Panc1 (cell line): ENCODE results near the gene DNAJB13. TPM values are rescaled to one million over a fixed set of nuclear protein-coding genes. Genes with fewer than 3 reads are reported as not detected.

Source experiments
- ATAC-seq: fragments of 200-7000 bp; cut with Tn5 transposase; 2 replicates; pipeline ENCODE4 v1.9.1; 2020; ENCODE audit warnings: mild to moderate bottlenecking, moderate library complexity
- BruUV-seq: library from RNA; stranded (reverse); fragments of 400-500 nt; replicated peaks from 2 replicates; lab custom pipeline; 2021; lab: Mats Ljungman, UMichigan
- CTCF ChIA-PET: fragments of 300-600 bp; sonication (Branson Sonifier 250); formaldehyde crosslinking; loops from one replicate; lab custom pipeline; 2022; ENCODE audit warnings: antibody characterized with exemption; lab: Charles Lee
- POLR2A ChIA-PET: fragments of 300-600 bp; sonication (Branson Sonifier 250); formaldehyde crosslinking; loops from one replicate; lab custom pipeline; 2022; ENCODE audit warnings: antibody characterized with exemption; lab: Charles Lee
- DNase-seq: peaks from one replicate; pipeline ENCODE4 v3.0.0-alpha.2; 2010; ENCODE audit warnings: low read depth, low spot score
- H3K27ac ChIP-seq: 2 replicates; pipeline ENCODE4 v1.5.1; 2011; ENCODE audit warnings: mild to moderate bottlenecking, low read length, inconsistent platforms
- H3K27me3 ChIP-seq: fragments of 200-500 bp; sonication (Bioruptor generic); 2 replicates; pipeline ENCODE4 v1.6.0; 2014; ENCODE audit warnings: low read length, inconsistent platforms; ENCODE audit not compliant: control insufficient read depth, insufficient read depth
- H3K36me3 ChIP-seq: fragments of 200-500 bp; sonication (Bioruptor generic); 2 replicates; pipeline ENCODE4 v1.5.1; 2014; ENCODE audit warnings: inconsistent platforms, mild to moderate bottlenecking, low read length, moderate library complexity; ENCODE audit not compliant: control insufficient read depth, insufficient read depth
- H3K4me1 ChIP-seq: 2 replicates; pipeline ENCODE4 v1.5.1; 2011; ENCODE audit warnings: inconsistent platforms, mild to moderate bottlenecking, low read length, moderate library complexity; ENCODE audit not compliant: control insufficient read depth, insufficient read depth
- H3K4me3 ChIP-seq, 2 experiments: 2 replicates each; pipeline ENCODE4 v1.5.1; 2011 to 2012; ENCODE audit warnings: low read depth in 2 of 2, low read length in 2 of 2, mild to moderate bottlenecking in 2 of 2, inconsistent platforms in 1 of 2, moderate library complexity in 1 of 2
- H3K9me3 ChIP-seq: fragments of 200-500 bp; sonication (Bioruptor generic); 2 replicates; pipeline ENCODE4 v1.5.1; 2014; ENCODE audit warnings: low read depth, mild to moderate bottlenecking, inconsistent platforms, low read length, moderate library complexity; ENCODE audit not compliant: control insufficient read depth, insufficient read depth
- POLR2AphosphoS5 ChIP-seq: IDR thresholded peaks from 2 replicates; pipeline ENCODE4 v1.6.1; 2012; ENCODE audit warnings: mild to moderate bottlenecking, low read depth, low read length, moderate library complexity
- SIN3A ChIP-seq: IDR thresholded peaks from 2 replicates; pipeline ENCODE4 v1.6.1; 2012; ENCODE audit warnings: low read depth, mild to moderate bottlenecking, low read length, moderate library complexity, borderline replicate concordance; ENCODE audit not compliant: insufficient read depth
- TCF7L2 ChIP-seq: IDR thresholded peaks from 2 replicates; pipeline ENCODE4 v1.6.1; 2011; ENCODE audit warnings: mild to moderate bottlenecking, low read depth, low read length, inconsistent platforms
- in situ Hi-C: cut with HindIII; loops from 2 replicates; pipeline ENCODE4 v1.10.0; 2016; ENCODE audit warnings: low sequenced_read_pairs, low pct_unique_long_range_greater_than_20kb
- intact Hi-C: fragments of 100-400 bp; cut with micrococcal nuclease; formaldehyde crosslinking; loops from one replicate; pipeline ENCODE4 v1.10.0; 2022; ENCODE audit not compliant: unreplicated experiment
- total RNA-seq: library from RNA; stranded (reverse); gene quantifications from one replicate; pipeline ENCODE4 v1.2.1, GENCODE V29; 2021; ENCODE audit not compliant: unreplicated experiment
- TF ChIP-seq, protein P1 (sequence below), 2 experiments: IDR thresholded peaks; 2 replicates each; pipeline ENCODE4 v1.6.1; 2011 to 2012; ENCODE audit warnings: low read depth in 2 of 2, control low read depth in 1 of 2, low read length in 1 of 2, mild to moderate bottlenecking in 1 of 2, moderate library complexity in 1 of 2; ENCODE audit not compliant: insufficient read depth in 1 of 2
- TF ChIP-seq, protein P2 (sequence below): fragments of 450-650 bp; IDR thresholded peaks from 2 replicates; pipeline ENCODE4 v1.5.1; 2017; ENCODE audit warnings: mild to moderate bottlenecking

DNAJB13 gene
- total RNA-seq, 1 experiment from 2014 or later, result not detected

DNA sequence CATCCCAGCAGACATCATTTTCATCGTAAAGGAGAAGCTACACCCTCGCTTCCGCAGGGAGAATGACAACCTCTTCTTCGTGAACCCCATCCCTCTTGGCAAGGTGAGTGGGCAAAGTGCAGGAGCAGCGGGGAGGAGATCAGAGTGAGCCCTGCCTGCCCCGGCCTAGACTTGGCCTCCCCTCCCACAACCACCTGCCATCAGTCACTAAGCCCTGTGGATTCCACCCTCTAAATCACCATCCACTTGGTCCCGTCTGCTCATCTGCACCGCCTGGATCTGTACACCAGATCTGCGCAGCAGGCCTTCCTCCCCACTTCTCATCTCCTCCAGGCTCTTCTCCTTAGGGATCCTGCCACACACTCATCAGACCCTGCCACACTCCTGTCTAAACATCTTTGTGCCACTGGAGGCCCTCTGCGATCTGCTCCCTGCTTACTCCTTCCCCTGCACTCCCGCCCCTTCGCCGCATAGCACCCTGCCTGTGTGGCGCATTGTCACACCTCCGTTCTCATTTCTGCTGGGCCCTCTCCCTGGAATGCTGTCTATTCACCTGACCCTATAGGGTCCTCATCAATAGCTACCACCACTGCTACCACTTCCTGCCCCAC, 17.6 kb downstream of the DNAJB13 start:
- H3K27me3 ChIP-seq, result no peaks in the 10 kb centered on the region
- no peak overlapping the region for H3K27ac ChIP-seq
- H3K4me3 ChIP-seq, result no peak overlapping the region
- peaks cover 9% of the 10 kb centered on the region for H3K4me1 ChIP-seq
- intact Hi-C loops, result loop anchor here (10.0 kb wide), 1 partner anchor 126 kb away; no protein-coding TSS in a partner anchor
- no TSS peak for BruUV-seq
- in situ Hi-C loops, result no loop called here
- ATAC-seq (peak; percentile 9; the same call in 1 of the 2 replicates), DNase-seq (no peak)
- TF ChIP-seq, protein P1, sequence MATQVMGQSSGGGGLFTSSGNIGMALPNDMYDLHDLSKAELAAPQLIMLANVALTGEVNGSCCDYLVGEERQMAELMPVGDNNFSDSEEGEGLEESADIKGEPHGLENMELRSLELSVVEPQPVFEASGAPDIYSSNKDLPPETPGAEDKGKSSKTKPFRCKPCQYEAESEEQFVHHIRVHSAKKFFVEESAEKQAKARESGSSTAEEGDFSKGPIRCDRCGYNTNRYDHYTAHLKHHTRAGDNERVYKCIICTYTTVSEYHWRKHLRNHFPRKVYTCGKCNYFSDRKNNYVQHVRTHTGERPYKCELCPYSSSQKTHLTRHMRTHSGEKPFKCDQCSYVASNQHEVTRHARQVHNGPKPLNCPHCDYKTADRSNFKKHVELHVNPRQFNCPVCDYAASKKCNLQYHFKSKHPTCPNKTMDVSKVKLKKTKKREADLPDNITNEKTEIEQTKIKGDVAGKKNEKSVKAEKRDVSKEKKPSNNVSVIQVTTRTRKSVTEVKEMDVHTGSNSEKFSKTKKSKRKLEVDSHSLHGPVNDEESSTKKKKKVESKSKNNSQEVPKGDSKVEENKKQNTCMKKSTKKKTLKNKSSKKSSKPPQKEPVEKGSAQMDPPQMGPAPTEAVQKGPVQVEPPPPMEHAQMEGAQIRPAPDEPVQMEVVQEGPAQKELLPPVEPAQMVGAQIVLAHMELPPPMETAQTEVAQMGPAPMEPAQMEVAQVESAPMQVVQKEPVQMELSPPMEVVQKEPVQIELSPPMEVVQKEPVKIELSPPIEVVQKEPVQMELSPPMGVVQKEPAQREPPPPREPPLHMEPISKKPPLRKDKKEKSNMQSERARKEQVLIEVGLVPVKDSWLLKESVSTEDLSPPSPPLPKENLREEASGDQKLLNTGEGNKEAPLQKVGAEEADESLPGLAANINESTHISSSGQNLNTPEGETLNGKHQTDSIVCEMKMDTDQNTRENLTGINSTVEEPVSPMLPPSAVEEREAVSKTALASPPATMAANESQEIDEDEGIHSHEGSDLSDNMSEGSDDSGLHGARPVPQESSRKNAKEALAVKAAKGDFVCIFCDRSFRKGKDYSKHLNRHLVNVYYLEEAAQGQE (IDR thresholded peaks at IDR 0.05; ENCODE audit: insufficient read depth in 1 of 2, low read depth in 2 of 2, low read length in 1 of 2), result no peak
- no peak for TF ChIP-seq SIN3A
- TF ChIP-seq, protein P2, sequence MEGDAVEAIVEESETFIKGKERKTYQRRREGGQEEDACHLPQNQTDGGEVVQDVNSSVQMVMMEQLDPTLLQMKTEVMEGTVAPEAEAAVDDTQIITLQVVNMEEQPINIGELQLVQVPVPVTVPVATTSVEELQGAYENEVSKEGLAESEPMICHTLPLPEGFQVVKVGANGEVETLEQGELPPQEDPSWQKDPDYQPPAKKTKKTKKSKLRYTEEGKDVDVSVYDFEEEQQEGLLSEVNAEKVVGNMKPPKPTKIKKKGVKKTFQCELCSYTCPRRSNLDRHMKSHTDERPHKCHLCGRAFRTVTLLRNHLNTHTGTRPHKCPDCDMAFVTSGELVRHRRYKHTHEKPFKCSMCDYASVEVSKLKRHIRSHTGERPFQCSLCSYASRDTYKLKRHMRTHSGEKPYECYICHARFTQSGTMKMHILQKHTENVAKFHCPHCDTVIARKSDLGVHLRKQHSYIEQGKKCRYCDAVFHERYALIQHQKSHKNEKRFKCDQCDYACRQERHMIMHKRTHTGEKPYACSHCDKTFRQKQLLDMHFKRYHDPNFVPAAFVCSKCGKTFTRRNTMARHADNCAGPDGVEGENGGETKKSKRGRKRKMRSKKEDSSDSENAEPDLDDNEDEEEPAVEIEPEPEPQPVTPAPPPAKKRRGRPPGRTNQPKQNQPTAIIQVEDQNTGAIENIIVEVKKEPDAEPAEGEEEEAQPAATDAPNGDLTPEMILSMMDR, result no peak
- no peak for TF ChIP-seq POLR2AphosphoS5
- no peak for TF ChIP-seq TCF7L2
- ChIA-PET CTCF (no interaction called here), POLR2A (no interaction called here)
- H3K9me3 ChIP-seq, result no peaks in the 10 kb centered on the region
- H3K36me3 ChIP-seq, result no peaks in the 10 kb centered on the region

DNA sequence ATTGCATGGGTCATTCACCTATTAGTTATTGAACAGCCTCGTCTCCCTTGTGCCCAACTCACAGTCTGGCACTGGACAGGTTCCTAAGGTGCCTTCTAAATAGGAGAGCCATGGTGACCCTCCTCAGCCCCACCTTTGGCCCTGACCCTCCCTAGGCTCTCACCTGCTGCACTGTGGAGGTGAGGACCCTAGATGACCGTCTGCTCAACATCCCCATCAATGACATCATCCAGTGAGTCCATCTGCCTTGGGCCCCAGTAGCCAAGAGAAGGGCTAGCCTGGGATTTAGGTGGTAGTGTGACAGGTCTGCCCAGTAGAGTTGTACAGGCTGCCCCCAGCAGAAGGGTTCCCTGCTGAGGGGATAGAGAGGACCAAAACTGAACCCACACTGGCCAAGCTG, 18.3 kb downstream of the DNAJB13 start:
- DNase-seq (no peak), ATAC-seq (no peak)
- Histone ChIP-seq H3K4me1 (peaks cover 9% of the 10 kb centered on the region), H3K27ac (no peak overlapping the region), H3K36me3 (no peaks in the 10 kb centered on the region), H3K4me3 (no peak overlapping the region), H3K27me3 (no peaks in the 10 kb centered on the region), H3K9me3 (no peaks in the 10 kb centered on the region)
- CTCF ChIA-PET, result no interaction called here
- in situ Hi-C loops (no loop called here), intact Hi-C loops (loop anchor here (10.0 kb wide), 1 partner anchor 126 kb away; no protein-coding TSS in a partner anchor)
- POLR2A ChIA-PET, result no interaction called here
- TF ChIP-seq, protein P1 (IDR thresholded peaks at IDR 0.05; ENCODE audit: insufficient read depth in 1 of 2, low read depth in 2 of 2, low read length in 1 of 2), result no peak
- TF ChIP-seq, protein P2, result no peak
- TF ChIP-seq SIN3A (no peak), POLR2AphosphoS5 (no peak), TCF7L2 (no peak)
- no TSS peak for BruUV-seq
